Suppressor macrophage treated with lipopolysaccharide for 1 hour (primary cell): Measurements from ENCODE around the gene TMA7B.

Experiments
- DNase-seq, 3 donors: peaks; one replicate each; pipeline ENCODE4 v3.0.0-alpha.2; 2020 to 2022

Gene TMA7B

DNA sequence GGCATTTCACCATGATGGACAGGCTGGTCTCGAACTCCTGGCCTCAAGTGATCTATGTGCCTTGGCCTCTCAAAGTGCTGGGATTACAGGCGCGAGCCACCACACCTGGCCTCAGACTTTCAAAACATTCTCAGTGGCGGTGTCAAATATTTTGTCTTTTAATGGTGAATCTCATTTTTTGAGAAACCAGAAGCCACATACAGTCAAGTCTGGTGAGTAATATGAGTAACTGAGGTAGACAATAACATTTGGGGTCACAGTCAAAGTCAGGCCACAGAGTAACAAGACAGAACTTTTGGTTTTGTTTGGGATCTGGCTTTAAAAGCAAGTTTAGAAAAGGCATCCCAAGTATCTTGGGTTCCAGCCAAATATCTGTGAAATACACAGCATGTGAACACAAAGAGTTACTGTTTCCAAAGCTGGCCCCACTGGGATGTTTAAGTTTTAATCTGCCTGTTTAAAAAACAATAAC is 5.6 kb upstream of the TMA7B start:
- DNase-seq: no peak

DNA sequence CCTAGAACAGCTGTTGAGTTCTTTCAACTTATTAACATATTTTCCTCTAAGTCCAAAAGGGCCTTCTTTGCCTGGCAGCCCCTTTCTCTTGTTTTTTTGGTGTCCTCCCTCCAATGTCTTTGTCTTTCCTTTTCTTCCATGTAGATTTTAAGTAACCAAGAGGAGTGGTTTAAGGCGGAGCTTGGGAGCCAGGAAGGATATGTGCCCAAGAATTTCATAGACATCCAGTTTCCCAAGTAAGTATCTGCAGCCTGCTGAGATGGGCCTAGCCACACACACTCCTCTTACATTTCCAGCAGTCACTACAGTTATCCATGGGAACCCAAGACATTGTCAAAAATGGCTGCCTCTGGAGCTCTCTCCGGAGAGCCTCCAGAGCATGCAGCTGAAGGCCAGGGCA is 4.5 kb upstream of the TMA7B start:
- DNase-seq: no peak

DNA sequence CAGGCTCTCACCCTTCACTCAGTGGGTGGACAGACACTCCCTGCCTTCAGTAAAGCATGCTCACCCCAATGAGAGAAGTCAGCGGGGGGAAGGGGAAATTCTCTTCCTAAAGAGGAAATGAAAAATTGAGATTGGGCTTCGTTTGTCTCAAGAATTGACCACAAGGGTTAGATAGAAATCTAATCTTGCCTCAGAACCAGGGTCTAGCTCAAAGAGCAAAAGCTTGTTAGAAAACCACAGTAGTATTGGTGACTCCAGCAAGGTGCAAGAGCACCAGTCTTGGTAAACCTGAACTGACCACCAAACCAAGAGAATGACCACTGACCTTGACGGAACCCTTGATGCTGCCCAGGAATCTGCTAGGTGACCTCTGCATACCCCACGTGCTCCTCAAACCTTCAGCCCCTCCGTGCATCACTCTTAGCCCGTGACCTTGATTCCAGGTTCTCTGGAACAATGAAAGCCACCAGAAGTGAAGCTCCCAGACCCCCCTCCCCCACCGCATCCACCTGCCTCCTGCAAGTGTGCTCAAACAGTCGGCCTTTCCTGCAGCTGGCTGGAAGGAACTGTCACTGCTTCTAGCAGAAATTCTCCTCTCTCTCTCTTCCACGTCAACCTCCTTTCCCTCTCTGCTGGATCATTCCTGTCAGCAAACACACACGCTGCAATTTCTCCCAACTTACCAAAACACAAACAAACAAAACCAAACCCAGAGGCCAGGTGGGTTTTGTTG is 3.1 kb upstream of the TMA7B start:
- peak; percentile 56 to 64 (median 61) for DNase-seq

GRCh38 chr22:39958009-39958711 is 2.0 kb upstream of the TMA7B start:
- DNase-seq: no peak

- no peak for DNase-seq
Observed at GRCh38 chr22:39958949-39959639, 1.1 kb upstream of the TMA7B start.

DNA sequence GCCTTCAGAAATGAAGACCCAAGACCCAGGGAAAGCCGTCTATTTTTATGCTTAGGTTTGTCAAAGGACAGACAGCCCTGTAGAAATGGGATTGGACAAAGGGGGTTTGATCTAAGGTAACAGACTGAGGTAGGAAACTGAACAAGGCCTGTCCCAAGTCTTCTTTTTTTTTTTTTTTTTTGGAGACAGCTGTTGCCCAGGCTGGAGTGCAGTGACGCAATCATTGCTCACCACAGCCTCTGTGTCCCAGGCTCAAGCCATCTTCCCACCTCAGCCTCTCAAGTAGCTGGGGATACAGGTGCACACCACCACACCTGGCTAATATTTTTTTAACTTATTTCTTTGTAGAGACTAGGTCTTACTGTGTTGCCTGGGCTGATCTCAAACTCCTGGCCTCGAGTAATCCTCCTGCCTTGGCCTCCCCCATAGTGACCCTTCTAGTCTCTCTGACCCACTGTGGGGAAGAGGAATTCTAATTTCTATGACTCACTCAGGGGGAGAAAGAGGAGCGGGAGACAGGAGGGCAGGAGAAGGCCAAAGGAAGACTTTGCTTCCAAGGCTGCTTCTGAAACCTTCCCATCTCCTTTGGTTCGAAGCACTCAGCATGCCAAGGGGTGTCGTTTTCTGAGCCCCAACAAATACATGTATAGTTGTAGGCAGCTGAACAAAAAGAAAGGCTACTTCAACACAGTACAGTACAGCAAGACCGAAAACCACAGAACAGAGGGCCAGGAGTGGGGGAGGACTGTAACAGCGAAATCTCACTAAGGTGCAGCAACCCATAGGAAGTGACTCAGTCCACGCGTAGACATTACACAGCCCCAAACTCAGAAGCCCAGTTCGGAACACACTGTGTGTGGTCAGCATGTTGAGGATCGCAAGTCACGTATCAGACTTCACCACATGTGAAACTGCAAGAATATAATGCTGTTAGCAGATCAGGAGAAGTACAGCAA is 872 bp downstream of the TMA7B start:
- DNase-seq: peak; percentile 72 to 80 (median 76)

DNA sequence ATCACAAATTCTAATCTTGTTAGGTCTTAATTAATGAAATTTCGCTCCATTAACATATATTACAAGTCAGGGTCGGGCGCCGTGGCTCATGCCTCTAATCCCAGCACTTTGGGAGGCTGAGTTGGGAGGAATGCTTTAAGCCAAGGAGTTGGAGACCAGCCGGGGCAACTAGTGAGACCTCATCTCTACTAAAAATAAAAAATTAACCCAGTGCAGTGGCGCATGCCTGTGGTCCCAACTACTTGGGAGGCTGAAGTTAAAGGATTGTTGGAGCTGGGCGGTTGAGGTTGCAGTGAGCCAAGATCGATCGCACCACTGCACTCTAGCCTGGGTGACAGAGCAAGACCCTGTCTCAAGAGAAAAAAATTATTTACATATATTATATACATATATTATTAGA is 1.9 kb downstream of the TMA7B start:
- DNase-seq: no peak

DNA sequence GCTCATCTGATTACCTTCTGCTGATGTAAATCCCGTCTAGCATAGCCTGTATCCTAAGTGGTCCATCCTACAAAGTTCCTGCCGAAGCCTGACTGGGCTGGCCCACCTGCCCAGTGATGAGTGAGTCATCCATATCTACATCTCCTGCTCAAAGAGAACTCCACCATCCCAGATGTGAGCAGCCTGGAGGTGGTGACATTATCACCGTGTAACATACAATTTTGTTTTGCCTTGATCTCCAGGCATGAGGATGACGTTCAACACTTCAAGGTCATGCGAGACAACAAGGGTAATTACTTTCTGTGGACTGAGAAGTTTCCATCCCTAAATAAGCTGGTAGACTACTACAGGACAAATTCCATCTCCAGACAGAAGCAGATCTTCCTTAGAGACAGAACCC is 5.6 kb downstream of the TMA7B start:
- no peak for DNase-seq

GRCh38 chr22:39966470-39966869 is 6.3 kb downstream of the TMA7B start:
- no peak for DNase-seq

DNA sequence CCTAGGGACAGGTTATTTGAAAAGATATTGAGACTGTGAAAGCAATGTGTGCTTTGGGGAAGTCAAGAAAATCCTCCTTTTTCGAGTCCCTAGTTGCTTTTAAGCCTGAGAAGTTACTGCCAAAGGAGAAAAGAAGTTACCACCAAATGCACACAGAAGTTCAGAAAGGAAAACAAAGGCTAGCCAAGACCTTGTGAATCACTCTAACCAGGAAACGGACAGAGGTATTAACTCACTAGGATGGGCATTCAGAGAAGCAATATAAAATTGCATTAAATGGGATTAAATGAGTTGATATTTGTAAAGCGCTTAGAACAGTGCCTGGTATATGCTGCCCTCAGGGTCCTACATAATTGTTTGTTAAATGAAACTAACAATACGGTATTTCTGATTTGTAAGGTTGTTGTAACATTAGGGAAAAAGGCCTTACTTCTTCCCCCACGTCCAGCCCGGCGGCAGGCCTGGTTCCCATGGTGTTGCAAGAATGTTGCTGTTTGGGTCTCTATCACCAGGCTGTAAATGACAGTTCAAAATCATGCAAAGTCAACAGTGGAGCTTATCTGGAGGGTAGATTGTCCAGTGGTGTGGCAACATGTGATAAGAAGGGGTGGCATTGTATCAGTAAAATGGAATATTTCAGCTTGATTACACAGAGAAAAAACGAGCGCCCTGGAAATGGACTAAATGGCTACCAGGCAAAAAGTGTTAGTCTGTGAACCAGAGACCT is 7.1 kb downstream of the TMA7B start:
- DNase-seq: no peak

DNA sequence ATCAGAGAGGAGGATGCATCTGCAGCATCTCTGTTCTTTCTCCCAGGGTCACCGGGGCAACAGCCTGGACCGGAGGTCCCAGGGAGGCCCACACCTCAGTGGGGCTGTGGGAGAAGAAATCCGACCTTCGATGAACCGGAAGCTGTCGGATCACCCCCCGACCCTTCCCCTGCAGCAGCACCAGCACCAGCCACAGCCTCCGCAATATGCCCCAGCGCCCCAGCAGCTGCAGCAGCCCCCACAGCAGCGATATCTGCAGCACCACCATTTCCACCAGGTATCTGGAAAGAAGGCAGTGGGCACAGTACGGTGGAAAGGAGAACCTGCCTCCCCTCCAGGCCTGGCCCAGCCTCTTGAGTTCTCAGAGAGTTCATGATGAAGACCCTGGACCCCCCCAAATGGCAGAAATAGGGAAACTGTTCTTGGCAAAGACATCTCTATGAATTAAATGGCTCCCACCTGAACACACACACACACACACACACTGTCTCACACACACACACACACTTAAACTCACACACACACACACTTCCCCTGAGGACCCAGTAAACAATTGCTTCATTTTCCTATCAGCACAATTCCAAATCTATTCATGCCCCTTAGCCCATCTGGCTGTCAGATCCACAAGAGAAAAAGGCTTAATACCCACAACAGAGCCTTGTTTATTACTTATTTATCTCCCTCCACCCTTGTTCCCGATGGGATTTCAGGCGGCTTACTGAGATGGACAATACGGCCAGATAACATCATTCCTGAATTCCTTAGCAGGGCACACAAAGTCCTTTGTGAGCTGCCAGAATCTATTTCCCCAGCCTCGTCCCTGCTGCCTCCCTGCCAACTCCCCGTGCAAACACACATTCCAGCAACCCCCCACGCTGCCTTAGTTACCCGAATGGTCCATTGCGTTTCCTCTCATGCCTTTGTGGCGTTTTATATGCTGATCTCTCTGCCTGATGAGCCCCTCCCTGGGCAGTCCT is 8.1 kb downstream of the TMA7B start:
- DNase-seq: no peak

GRCh38 chr22:39970742-39971141 is 10.5 kb downstream of the TMA7B start:
- no peak for DNase-seq

- no peak for DNase-seq
Observed at GRCh38 chr22:39972641-39973040, 12.4 kb downstream of the TMA7B start.

- no peak for DNase-seq
Observed at GRCh38 chr22:39973656-39974055, 13.5 kb downstream of the TMA7B start.

DNA sequence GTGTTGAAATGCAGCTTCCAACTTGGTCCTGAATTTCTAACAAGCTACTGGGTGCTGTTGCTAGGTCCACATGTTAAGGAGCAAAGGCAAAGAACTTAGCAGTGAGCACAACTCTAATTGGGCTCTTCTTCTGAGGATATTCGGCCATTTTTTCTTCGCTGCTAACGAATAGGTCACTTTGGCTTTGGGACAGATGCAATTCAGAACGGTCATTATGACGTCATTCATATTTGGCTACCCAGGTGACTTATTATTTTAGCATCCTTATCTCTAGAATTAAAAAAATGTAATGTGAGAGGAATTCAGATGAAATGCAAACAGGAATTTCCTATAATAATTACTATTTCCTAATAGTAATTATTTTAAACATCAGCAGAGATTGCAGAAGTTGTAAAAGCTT is 13.9 kb downstream of the TMA7B start:
- no peak for DNase-seq

DNA sequence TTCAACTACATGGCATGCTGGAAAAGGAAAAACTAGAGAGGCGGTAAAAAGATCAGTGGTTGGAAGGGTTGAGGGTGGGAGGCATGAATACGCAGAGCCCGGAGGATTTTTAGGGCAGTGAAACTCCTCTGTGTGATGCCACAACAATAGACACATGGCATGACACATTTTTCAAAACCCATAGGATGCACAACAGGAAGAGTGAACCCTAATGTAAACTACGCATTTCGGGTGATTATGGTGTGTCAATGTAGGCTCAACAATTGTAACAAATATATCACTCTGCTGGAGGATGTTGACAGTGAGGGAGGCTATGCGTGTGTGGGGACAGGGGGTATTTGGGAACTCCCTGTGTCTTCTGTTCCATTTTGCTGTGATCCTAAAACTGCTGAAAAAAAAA is 18.9 kb downstream of the TMA7B start:
- no peak for DNase-seq

DNA sequence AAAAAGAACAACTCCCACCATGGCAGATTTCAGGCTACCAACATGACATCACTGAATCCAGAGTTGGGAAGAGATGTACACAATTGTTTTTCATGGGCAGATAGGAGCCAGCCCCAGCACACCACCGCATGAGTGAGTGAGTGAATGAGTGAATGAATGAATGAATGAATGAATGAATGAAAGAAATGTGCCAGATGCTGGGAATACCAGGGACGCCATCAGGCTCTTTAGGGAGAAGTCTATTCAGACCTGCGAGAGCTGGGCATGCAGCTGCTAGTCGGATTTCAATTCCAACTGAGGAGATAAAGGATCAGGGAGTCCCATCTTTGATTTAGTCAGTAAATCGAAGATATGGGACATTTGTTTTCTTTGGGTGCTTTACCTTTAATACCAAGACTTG is 19.3 kb downstream of the TMA7B start:
- DNase-seq: no peak

DNA sequence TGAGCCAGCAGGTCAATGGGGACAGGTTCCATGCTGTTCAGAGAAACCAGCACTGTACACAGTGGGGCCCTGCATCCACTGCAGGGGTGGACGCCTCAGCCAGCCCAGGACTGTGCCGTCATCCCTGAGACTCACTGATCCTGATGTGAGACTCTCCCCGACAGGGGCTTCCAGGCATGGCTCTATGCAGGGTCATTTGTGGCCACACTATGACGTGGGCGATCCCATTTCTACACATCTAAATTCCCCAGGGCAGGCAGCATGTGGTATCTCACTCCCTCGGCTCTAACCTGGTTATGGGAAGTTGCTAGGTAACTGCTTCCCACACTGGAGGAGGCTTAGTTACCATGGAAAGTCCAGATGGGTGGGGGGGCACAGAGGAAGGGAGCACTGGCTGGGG is 20.4 kb downstream of the TMA7B start:
- DNase-seq: peak in 2 of 3 donors; percentile 27 to 38

GRCh38 chr22:39983346-39983745 is 23.1 kb downstream of the TMA7B start:
- no peak for DNase-seq

DNA sequence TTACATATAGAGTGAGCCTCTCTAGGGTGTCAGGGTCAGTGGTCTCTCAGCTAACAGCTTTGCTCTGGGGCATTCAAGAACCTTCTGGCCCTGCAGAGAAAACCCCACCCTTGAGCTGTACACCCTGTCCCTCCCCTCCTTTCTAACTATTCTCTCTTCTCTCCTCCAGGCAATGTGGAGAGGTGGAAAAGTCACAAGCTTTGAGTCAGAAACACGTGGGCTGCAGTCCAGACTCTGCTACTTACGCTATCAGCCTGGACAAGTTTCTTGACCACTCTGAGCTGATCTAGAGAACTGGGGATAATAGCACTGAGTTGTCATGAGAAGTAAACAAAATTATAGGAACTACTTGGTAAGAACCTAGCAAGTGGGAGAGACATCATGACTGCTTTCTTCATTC is 23.8 kb downstream of the TMA7B start:
- DNase-seq: no peak

DNA sequence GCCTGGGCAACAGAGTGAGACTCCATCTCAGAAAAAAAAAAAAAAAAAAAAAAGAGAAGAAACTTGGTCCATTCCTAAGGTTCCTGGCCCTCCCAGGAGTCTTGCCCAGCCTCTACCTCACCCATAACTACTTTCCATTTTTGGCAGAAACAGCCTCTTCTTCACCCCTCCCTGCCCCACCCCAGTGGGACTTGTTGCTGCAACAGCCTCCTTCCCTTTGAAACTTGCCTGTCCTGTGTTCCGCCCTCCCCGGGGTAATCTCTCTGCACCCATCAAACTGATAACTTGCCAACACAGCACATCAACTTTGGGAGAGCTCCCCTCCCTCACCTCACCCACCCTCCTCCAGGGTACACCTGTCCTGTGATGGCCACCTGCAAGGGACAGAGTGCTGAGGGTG is 24.5 kb downstream of the TMA7B start:
- DNase-seq: no peak
